B cell (primary cell): Measurements from ENCODE around the gene NOTCH4. TPM values are rescaled to one million over a fixed set of nuclear protein-coding genes. Genes with fewer than 3 reads are reported as not detected.

Experiments used
- ATAC-seq: fragments of 200-7000 bp; cut with Tn5 transposase; one replicate; pipeline ENCODE4 v1.10.0; 2021; ENCODE audit warnings: low read depth, mild to moderate bottlenecking, moderate number of reproducible peaks, moderate library complexity
- CTCF ChIA-PET: fragments of 350-600 bp; sonication (Branson Sonifier 250); formaldehyde crosslinking; loops from one replicate; lab custom pipeline; 2021; ENCODE audit warnings: antibody characterized with exemption, inconsistent platforms; lab: Charles Lee
- POLR2A ChIA-PET: fragments of 350-600 bp; sonication (Branson Sonifier 250); formaldehyde crosslinking; loops from one replicate; lab custom pipeline; 2021; ENCODE audit warnings: antibody characterized with exemption; lab: Charles Lee
- DNase-seq: peaks from one replicate; pipeline ENCODE4 v3.0.0; 2013
- H2AFZ ChIP-seq: 2 replicates; pipeline ENCODE4 v1.6.1; 2012; ENCODE audit warnings: mild to moderate bottlenecking, low read depth, low read length; ENCODE audit not compliant: insufficient read depth, poor library complexity, severe bottlenecking
- H3K27ac ChIP-seq, 2 donors: 1 replicate in 1 of 2; 2 replicates in 1 of 2; pipeline ENCODE4 v1.5.1; 2012 to 2013; ENCODE audit warnings: low read length in 2 of 2, mild to moderate bottlenecking in 2 of 2, moderate library complexity in 1 of 2
- H3K27me3 ChIP-seq, 4 experiments: fragments of 200-600 bp in 1 of 4; sonication (generic) in 1 of 4; replicated peaks in 1 of 4; 1 replicate in 2 of 4; 2 replicates in 2 of 4; pipeline versions ENCODE4 v1.6.1 to v1.7.0; 2013 to 2016; ENCODE audit warnings: low read length in 3 of 4, mild to moderate bottlenecking in 2 of 4, mixed read lengths in 1 of 4, moderate library complexity in 1 of 4; ENCODE audit not compliant: insufficient read depth in 4 of 4, control insufficient read depth in 3 of 4; ENCODE audit errors: control extremely low read depth in 1 of 4
- H3K36me3 ChIP-seq, 2 experiments: replicated peaks in 1 of 2; 1 replicate in 1 of 2; 2 replicates in 1 of 2; pipeline versions ENCODE4 v1.6.1 to v1.7.1; 2013; ENCODE audit warnings: low read length in 1 of 2; ENCODE audit not compliant: insufficient read depth in 2 of 2, control insufficient read depth in 1 of 2; ENCODE audit errors: control extremely low read depth in 1 of 2, extremely low read depth in 1 of 2
- H3K4me1 ChIP-seq, 2 donors: fragments of 200-600 bp in 1 of 2; sonication (generic) in 1 of 2; 1 replicate in 1 of 2; 2 replicates in 1 of 2; pipeline versions ENCODE4 v1.5.1 to v1.6.1; 2013 to 2017; ENCODE audit warnings: low read length in 2 of 2; ENCODE audit not compliant: control insufficient read depth in 2 of 2, insufficient read depth in 2 of 2
- H3K4me2 ChIP-seq: replicated peaks from 2 replicates; pipeline ENCODE3; 2012; ENCODE audit warnings: mild to moderate bottlenecking, low read depth, low read length; ENCODE audit not compliant: poor library complexity, severe bottlenecking
- H3K4me3 ChIP-seq, 5 experiments: fragments of 200-600 bp in 1 of 5; sonication (generic) in 1 of 5; 1 replicate in 3 of 5; 2 replicates in 2 of 5; pipeline versions ENCODE4 v1.5.1 to v1.7.0; 2011 to 2016; ENCODE audit warnings: low read length in 4 of 5, mild to moderate bottlenecking in 4 of 5, low read depth in 2 of 5, control low read depth in 1 of 5, moderate library complexity in 1 of 5; ENCODE audit not compliant: insufficient read depth in 1 of 5; ENCODE audit errors: control extremely low read depth in 1 of 5, extremely low read depth in 1 of 5
- H3K79me2 ChIP-seq: fragments of 200-600 bp; sonication (generic); one replicate; pipeline ENCODE4 v1.6.0; 2016; ENCODE audit warnings: low read length; ENCODE audit not compliant: control insufficient read depth, insufficient read depth
- H3K9ac ChIP-seq: fragments of 200-600 bp; sonication (generic); 2 replicates; pipeline ENCODE4 v1.6.1; 2017; ENCODE audit warnings: mild to moderate bottlenecking, low read length, moderate library complexity
- H3K9me3 ChIP-seq, 3 donors: one replicate each; pipeline versions ENCODE4 v1.6.1 to v1.7.1; 2013; ENCODE audit warnings: low read length in 2 of 3; ENCODE audit not compliant: control insufficient read depth in 2 of 3, insufficient read depth in 1 of 3; ENCODE audit errors: control extremely low read depth in 1 of 3
- H4K20me1 ChIP-seq: 2 replicates; pipeline ENCODE4 v1.6.0; 2012; ENCODE audit warnings: mild to moderate bottlenecking, low read length; ENCODE audit not compliant: insufficient read depth, control insufficient read depth, poor library complexity, severe bottlenecking
- H3K27ac Mint-ChIP-seq: one replicate; pipeline ENCODE4 v1.8.0; 2021; ENCODE audit warnings: mixed read lengths
- H3K27me3 Mint-ChIP-seq: one replicate; pipeline ENCODE4 v1.8.0; 2021; ENCODE audit warnings: mixed read lengths
- H3K4me1 Mint-ChIP-seq: one replicate; pipeline ENCODE4 v1.8.0; 2021; ENCODE audit warnings: mixed read lengths
- H3K4me3 Mint-ChIP-seq: one replicate; pipeline ENCODE4 v1.8.0; 2021; ENCODE audit warnings: mixed read lengths
- H3K9me3 Mint-ChIP-seq: one replicate; pipeline ENCODE4 v1.8.0; 2022; ENCODE audit warnings: mixed read lengths; ENCODE audit not compliant: insufficient read depth
- CTCF ChIP-seq: fragments of 200-600 bp; IDR thresholded peaks from one replicate; pipeline ENCODE4 v1.8.0; 2022; ENCODE audit warnings: antibody characterized with exemption, mild to moderate bottlenecking
- EZH2 ChIP-seq: IDR thresholded peaks from 2 replicates; pipeline ENCODE4 v1.6.1; 2012; ENCODE audit warnings: borderline replicate concordance, low read depth, mild to moderate bottlenecking, moderate library complexity, low read length; ENCODE audit not compliant: insufficient read depth, poor library complexity, severe bottlenecking
- whole genome bisulfite sequencing: methylation state at CpG from one replicate; pipeline ENCODE4 v1.1.5; 2013; ENCODE audit warnings: missing lambda C conversion rate; ENCODE audit not compliant: insufficient coverage; 5-methylcytosine and 5-hydroxymethylcytosine counted together
- intact Hi-C: fragments of 100-400 bp; cut with micrococcal nuclease; formaldehyde crosslinking; loops from one replicate; pipeline ENCODE4 v1.10.0; 2022
- polyA plus RNA-seq: library from polyadenylated mRNA; depleted of rRNA; stranded (reverse); fragments of >200 nt; gene quantifications from 2 replicates; pipeline ENCODE4 v1.2.3, GENCODE V29; 2012
- total RNA-seq, 2 donors: library from RNA; stranded (reverse); fragments of 120-200 nt in 1 of 2; gene quantifications; 1 replicate in 1 of 2; 2 replicates in 1 of 2; pipeline versions ENCODE4 v1.2.3 to v1.2.4, GENCODE V29; 2013 to 2022

Gene NOTCH4
- total and polyA plus RNA-seq, 2 donors (not counting 1 experiment from before 2014, with no cell fraction given) = 6.3 to 10.3 TPM

- peak within 1 kb of the TSS; percentile 86 for H2AFZ ChIP-seq
- H3K27me3 Mint-ChIP-seq = no peaks in the 10 kb centered on the region
- POLR2A ChIA-PET = interaction anchor here (1.0 to 3.0 kb wide), 4 partner anchors 15 to 46 kb away, joined by 3 to 25 read pairs (median 10); partner anchors contain the start of genes FKBPL and PBX2
Observed at GRCh38 chr6:32175711-32176475, 48.0 kb downstream of the NOTCH4 start, which contains the start of gene AGPAT1. TSS of gene AGPAT1 (minus strand) at chr6:32176084. CDS start at chr6:32171496, 4,588 bp downstream.

More at GRCh38 chr6:32175711-32176475, 48.0 kb downstream of the NOTCH4 start, which contains the start of gene AGPAT1:
- no peaks in the 10 kb centered on the region for H4K20me1 ChIP-seq
- peak within 1 kb of the TSS; percentile 99 for H3K27ac Mint-ChIP-seq
- H3K36me3 ChIP-seq = peaks cover 3 to 12% of the 10 kb centered on the region in 2 experiments
- H3K9me3 Mint-ChIP-seq = no peaks in the 10 kb centered on the region
- peak within 1 kb of the TSS; percentile 75 to 87 (median 82) for H3K4me3 ChIP-seq
- H3K4me1 ChIP-seq = peaks cover 34 to 50% of the 10 kb centered on the region in 2 donors
- H3K27me3 ChIP-seq = no peaks in the 10 kb centered on the region
- ATAC-seq = peak; percentile 46
- peak within 1 kb of the TSS; percentile 81 for H3K9ac ChIP-seq
- H3K4me2 ChIP-seq = peak within 1 kb of the TSS; percentile 93
- TF ChIP-seq EZH2 (no peak), CTCF (no peak)
- H3K79me2 ChIP-seq = peaks cover 25% of the 10 kb centered on the region
- H3K4me3 Mint-ChIP-seq = peak within 1 kb of the TSS; percentile 97
- no peaks in the 10 kb centered on the region for H3K9me3 ChIP-seq
- CTCF ChIA-PET = interaction anchor here (1.0 to 1.4 kb wide), 4 partner anchors 20 to 57 kb away, joined by 3 to 6 read pairs (median 4); no protein-coding TSS in a partner anchor
- H3K4me1 Mint-ChIP-seq = peaks cover 68% of the 10 kb centered on the region
- 2% methylated on average over 8 of the region's 27 CpGs for WGBS
- DNase-seq = peak; percentile 96
- H3K27ac ChIP-seq = peak within 1 kb of the TSS; percentile 97 to 98
- intact Hi-C loops = loop anchor here (1.0 to 5.0 kb wide), 7 partner anchors 14 to 1396 kb away; partner anchors contain the start of genes CSNK2B, HSD17B8, LY6G5B and NELFE
